ENCODE measurements around the gene GTPBP10. TPM values are rescaled to one million over a fixed set of nuclear protein-coding genes. Genes with fewer than 3 reads are reported as not detected.

Gene GTPBP10
- total RNA-seq, 2 experiments from 2014 or later: 35.8 to 39.3 TPM

DNA sequence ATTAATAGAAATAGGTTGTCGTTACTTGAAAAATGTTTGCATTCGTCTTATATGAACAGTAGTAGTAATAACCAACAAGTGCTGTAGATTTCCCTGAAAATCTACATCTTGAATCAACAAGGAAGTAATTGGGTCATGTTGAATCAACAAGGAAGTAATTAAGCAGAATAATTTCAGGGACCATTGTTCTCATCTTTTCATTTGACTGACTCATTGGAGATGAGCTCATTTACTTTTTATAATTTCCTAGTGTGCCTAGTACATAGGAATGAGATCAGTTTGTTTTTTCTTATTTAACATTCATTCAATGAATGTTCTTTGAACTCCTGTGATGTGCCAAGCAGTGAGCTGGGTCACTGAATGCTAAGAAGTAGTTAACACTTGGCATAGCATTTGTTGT is 65.0 kb downstream of the GTPBP10 start:
- Mint-ChIP-seq H3K36me3 (ENCODE audit: low read depth) (peaks cover 12% of the 10 kb centered on the region), H3K27me3 (ENCODE audit: low read depth) (no peaks in the 10 kb centered on the region), H3K9me3 (no peaks in the 10 kb centered on the region), H3K4me3 (no peak overlapping the region), H3K27ac (no peak overlapping the region), H3K4me1 (ENCODE audit: low read depth) (no peaks in the 10 kb centered on the region)
- intact Hi-C loops (cut with micrococcal nuclease): no loop called here
- CTCF ChIA-PET: no interaction called here
- no peak for DNase-seq

- Mint-ChIP-seq H3K36me3 (ENCODE audit: low read depth) (peaks cover 9% of the 10 kb centered on the region), H3K9me3 (no peaks in the 10 kb centered on the region), H3K4me3 (no peak overlapping the region), H3K27ac (no peak overlapping the region), H3K4me1 (ENCODE audit: low read depth) (no peaks in the 10 kb centered on the region), H3K27me3 (ENCODE audit: low read depth) (no peaks in the 10 kb centered on the region)
- peak; percentile 46 for DNase-seq
- intact Hi-C loops (cut with micrococcal nuclease): loop anchor here (1.0 kb wide), 1 partner anchor 100 kb away; no protein-coding TSS in a partner anchor
- CTCF ChIA-PET: no interaction called here
Observed at GRCh38 chr7:90412458-90413184, 66.1 kb downstream of the GTPBP10 start.

GRCh38 chr7:90413185-90413528 is 66.6 kb downstream of the GTPBP10 start:
- DNase-seq: no peak
- H3K9me3 Mint-ChIP-seq: no peaks in the 10 kb centered on the region
- no peak overlapping the region for H3K27ac Mint-ChIP-seq
- no peaks in the 10 kb centered on the region for H3K27me3 Mint-ChIP-seq (ENCODE audit: low read depth)
- intact Hi-C loops (cut with micrococcal nuclease): loop anchor here (1.0 kb wide), 1 partner anchor 101 kb away; no protein-coding TSS in a partner anchor
- H3K4me1 Mint-ChIP-seq (ENCODE audit: low read depth): no peaks in the 10 kb centered on the region
- H3K4me3 Mint-ChIP-seq: no peak overlapping the region
- peaks cover 9% of the 10 kb centered on the region for H3K36me3 Mint-ChIP-seq (ENCODE audit: low read depth)
- CTCF ChIA-PET: interaction anchor here (0.7 kb wide), 2 partner anchors 16 to 696 kb away, joined by 3 to 4 read pairs; no protein-coding TSS in a partner anchor

DNA sequence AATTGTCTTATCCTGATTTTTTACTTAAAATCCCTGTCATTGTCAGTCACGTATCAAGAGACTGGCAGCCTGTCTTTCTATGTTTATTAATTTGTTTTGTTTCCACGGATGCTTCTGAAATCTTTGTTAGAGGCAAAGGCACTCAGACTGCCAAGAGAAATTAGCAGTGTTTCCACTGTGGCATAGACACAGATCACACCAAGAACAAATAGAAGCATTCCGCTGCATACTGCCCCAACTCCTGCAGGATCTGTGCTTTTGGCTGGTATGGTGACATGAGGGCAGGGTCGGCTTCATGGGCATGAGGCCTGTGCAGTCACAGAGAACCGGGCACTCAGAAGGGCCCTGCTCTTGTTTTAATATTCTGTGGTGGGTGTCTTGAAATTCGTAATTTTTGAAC is 75.1 kb downstream of the GTPBP10 start:
- no peaks in the 10 kb centered on the region for H3K27me3 Mint-ChIP-seq (ENCODE audit: low read depth)
- DNase-seq: no peak
- CTCF ChIA-PET: interaction anchor here (0.5 kb wide), 1 partner anchor 1421 kb away, joined by 4 read pairs; no protein-coding TSS in a partner anchor
- peaks cover 16% of the 10 kb centered on the region for H3K4me1 Mint-ChIP-seq (ENCODE audit: low read depth)
- H3K27ac Mint-ChIP-seq: no peak overlapping the region
- H3K36me3 Mint-ChIP-seq (ENCODE audit: low read depth): no peaks in the 10 kb centered on the region
- H3K9me3 Mint-ChIP-seq: no peaks in the 10 kb centered on the region
- intact Hi-C loops (cut with micrococcal nuclease): no loop called here
- H3K4me3 Mint-ChIP-seq: no peak overlapping the region

DNA sequence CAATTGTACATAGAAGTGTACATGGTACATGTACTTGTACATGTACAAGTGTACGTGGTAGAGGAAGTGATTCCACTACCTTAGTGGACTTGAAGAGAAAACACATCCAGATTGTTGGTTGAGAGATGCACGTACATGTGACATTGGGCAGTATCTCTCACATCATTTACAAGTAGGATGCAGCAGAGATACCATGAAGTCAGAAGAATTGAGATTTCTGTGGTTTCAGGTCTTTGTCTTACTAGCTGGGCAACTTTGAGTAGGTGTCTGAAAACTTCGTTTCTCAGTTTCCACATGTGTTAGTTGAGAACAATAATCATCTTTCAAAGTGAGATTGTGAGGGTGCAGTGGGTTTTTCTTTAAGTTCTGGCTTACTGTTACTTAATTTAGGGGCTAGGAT is 78.2 kb downstream of the GTPBP10 start:
- Mint-ChIP-seq H3K27me3 (ENCODE audit: low read depth) (peaks cover 2% of the 10 kb centered on the region), H3K27ac (peak overlapping the region; percentile 79), H3K36me3 (ENCODE audit: low read depth) (no peaks in the 10 kb centered on the region), H3K4me3 (peak overlapping the region; percentile 16), H3K9me3 (no peaks in the 10 kb centered on the region), H3K4me1 (ENCODE audit: low read depth) (peaks cover 16% of the 10 kb centered on the region)
- intact Hi-C loops (cut with micrococcal nuclease): loop anchor here (1.0 to 5.0 kb wide), 4 partner anchors 21 to 1637 kb away; partner anchors contain the start of genes CLDN12 and GTPBP10
- CTCF ChIA-PET: interaction anchor here (0.6 to 1.2 kb wide), 3 partner anchors 27 to 271 kb away, joined by 3 read pairs; no protein-coding TSS in a partner anchor
- peak; percentile 11 for DNase-seq

DNA sequence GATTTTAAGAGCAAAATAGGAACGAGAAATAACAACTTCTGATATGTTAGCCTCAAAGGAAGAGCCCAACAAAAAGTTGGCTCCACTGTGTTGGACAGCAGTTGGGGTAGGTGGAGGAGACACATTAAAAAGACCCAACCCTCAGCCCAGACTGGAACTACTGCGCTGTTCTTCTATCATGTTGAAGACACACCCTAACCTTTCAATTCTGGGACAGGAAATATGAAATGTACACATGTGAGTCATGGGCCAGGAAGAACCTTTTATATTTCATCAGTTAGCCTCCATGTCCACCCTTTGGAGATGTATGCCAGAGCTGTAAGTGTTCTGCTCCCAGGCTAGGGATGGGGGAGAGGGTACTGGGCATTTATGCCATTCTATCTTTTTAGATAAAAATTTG is 78.9 kb downstream of the GTPBP10 start:
- no peaks in the 10 kb centered on the region for H3K9me3 Mint-ChIP-seq
- H3K27me3 Mint-ChIP-seq (ENCODE audit: low read depth): peaks cover 2% of the 10 kb centered on the region
- peak overlapping the region; percentile 79 for H3K27ac Mint-ChIP-seq
- CTCF ChIA-PET: interaction anchor here (0.6 to 2.0 kb wide), 4 partner anchors 11 to 272 kb away, joined by 3 to 5 read pairs (median 3); partner anchors contain the start of gene STEAP2
- peaks cover 16% of the 10 kb centered on the region for H3K4me1 Mint-ChIP-seq (ENCODE audit: low read depth)
- H3K36me3 Mint-ChIP-seq (ENCODE audit: low read depth): no peaks in the 10 kb centered on the region
- H3K4me3 Mint-ChIP-seq: no peak overlapping the region
- DNase-seq: peak; percentile 18
- intact Hi-C loops (cut with micrococcal nuclease): loop anchor here (1.0 to 5.0 kb wide), 4 partner anchors 22 to 1638 kb away; partner anchors contain the start of genes CLDN12 and GTPBP10

GRCh38 chr7:90430614-90431460 is 84.3 kb downstream of the GTPBP10 start:
- no peaks in the 10 kb centered on the region for H3K36me3 Mint-ChIP-seq (ENCODE audit: low read depth)
- H3K4me3 Mint-ChIP-seq: no peak overlapping the region
- peaks cover 15% of the 10 kb centered on the region for H3K27me3 Mint-ChIP-seq (ENCODE audit: low read depth)
- DNase-seq: no peak
- peaks cover 2% of the 10 kb centered on the region for H3K4me1 Mint-ChIP-seq (ENCODE audit: low read depth)
- no peak overlapping the region for H3K27ac Mint-ChIP-seq
- peaks cover 5% of the 10 kb centered on the region for H3K9me3 Mint-ChIP-seq
- CTCF ChIA-PET: interaction anchor here (0.6 to 1.4 kb wide), 4 partner anchors 9 to 1472 kb away, joined by 3 to 5 read pairs (median 4); partner anchors contain the start of gene STEAP1
- intact Hi-C loops (cut with micrococcal nuclease): no loop called here

- H3K27me3 Mint-ChIP-seq (ENCODE audit: low read depth): peaks cover 15% of the 10 kb centered on the region
- H3K4me3 Mint-ChIP-seq: no peak overlapping the region
- no peaks in the 10 kb centered on the region for H3K4me1 Mint-ChIP-seq (ENCODE audit: low read depth)
- no peak overlapping the region for H3K27ac Mint-ChIP-seq
- DNase-seq: no peak
- CTCF ChIA-PET: interaction anchor here (0.6 to 0.9 kb wide), 2 partner anchors 169 to 269 kb away, joined by 3 read pairs; no protein-coding TSS in a partner anchor
- intact Hi-C loops (cut with micrococcal nuclease): no loop called here
- peaks cover 5% of the 10 kb centered on the region for H3K9me3 Mint-ChIP-seq
- no peaks in the 10 kb centered on the region for H3K36me3 Mint-ChIP-seq (ENCODE audit: low read depth)
Observed at GRCh38 chr7:90432752-90433151, 86.2 kb downstream of the GTPBP10 start.

DNA sequence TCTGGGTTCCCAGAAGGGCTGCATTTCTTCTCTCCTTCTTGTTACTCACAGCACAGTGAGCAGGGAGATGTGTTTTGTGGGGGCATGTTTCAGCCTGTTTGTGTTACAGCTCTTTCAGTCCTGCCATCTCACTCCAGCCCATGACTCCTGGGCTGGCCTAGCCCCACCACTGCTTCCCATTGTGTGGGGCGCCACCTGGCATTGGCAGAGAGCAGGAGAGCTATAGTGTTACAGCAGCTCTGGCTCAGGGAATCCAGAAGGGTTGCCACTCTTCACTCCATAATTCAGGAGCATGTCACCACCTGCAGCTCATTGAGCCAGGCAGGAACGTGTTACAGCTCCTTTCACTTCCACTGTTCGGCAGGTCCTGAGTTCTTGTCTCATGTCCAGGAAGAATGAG is 86.7 kb downstream of the GTPBP10 start:
- no peak overlapping the region for H3K4me3 Mint-ChIP-seq
- H3K27ac Mint-ChIP-seq: no peak overlapping the region
- no peaks in the 10 kb centered on the region for H3K36me3 Mint-ChIP-seq (ENCODE audit: low read depth)

More for the DNA sequence above, 86.7 kb downstream of the GTPBP10 start:
- CTCF ChIA-PET: interaction anchor here (0.9 kb wide), 1 partner anchor 170 kb away, joined by 3 read pairs; no protein-coding TSS in a partner anchor
- Mint-ChIP-seq H3K9me3 (peaks cover 5% of the 10 kb centered on the region), H3K27me3 (ENCODE audit: low read depth) (peaks cover 15% of the 10 kb centered on the region), H3K4me1 (ENCODE audit: low read depth) (no peaks in the 10 kb centered on the region)
- intact Hi-C loops (cut with micrococcal nuclease): no loop called here
- DNase-seq: no peak

Other genes with a start within 250 kb of the GTPBP10 start
- gene STEAP1, start 192.2 kb upstream of the GTPBP10 start, total RNA-seq: 1 to 10 TPM; 2.6 to 3.3 TPM
- not detected for gene STEAP2, start 135.0 kb upstream of the GTPBP10 start, total RNA-seq
- under 1 TPM; 0.25 to 0.31 TPM for gene CFAP69, start 101.5 kb upstream of the GTPBP10 start, total RNA-seq
- gene FAM237B, start 25.4 kb upstream of the GTPBP10 start, total RNA-seq: not detected
- gene CLDN12, start 56.7 kb downstream of the GTPBP10 start, total RNA-seq: 10 to 100 TPM; 14.8 to 15.3 TPM
- not detected for gene PTTG1IP2, start 122.9 kb downstream of the GTPBP10 start, total RNA-seq
- gene CDK14, start 249.6 kb downstream of the GTPBP10 start, total RNA-seq: under 1 TPM; 0.42 to 0.81 TPM

Measured in activated naive CD4-positive, alpha-beta T cell treated with anti-CD3 and anti-CD28 coated beads for 36 hours (primary cell).